GM12878 (cell line): Measurements from ENCODE around the gene SCTR. TPM values are rescaled to one million over a fixed set of nuclear protein-coding genes. Genes with fewer than 3 reads are reported as not detected.

Experiments
- ATAC-seq: fragments of 200-7000 bp; cut with Tn5 transposase; 3 replicates; pipeline ENCODE4 v1.9.1; 2020; ENCODE audit warnings: mild to moderate bottlenecking, moderate library complexity
- BruUV-seq: library from RNA; stranded (reverse); fragments of 400-500 nt; replicated peaks from 2 replicates; lab custom pipeline; 2021; lab: Mats Ljungman, UMichigan
- CTCF ChIA-PET: fragments of 300-600 bp; sonication (Branson Sonifier 250); formaldehyde crosslinking; extraction: SDS; loops from one replicate; lab custom pipeline; 2021; ENCODE audit warnings: inconsistent platforms; lab: Yijun Ruan, JAX
- POLR2A ChIA-PET: fragments of 350-600 bp; formaldehyde crosslinking; extraction: SDS; loops from one replicate; lab custom pipeline; 2021; ENCODE audit warnings: inconsistent platforms; lab: Charles Lee
- RAD21 ChIA-PET: fragments of 300-600 bp; sonication (Branson Sonifier 250); formaldehyde crosslinking; loops from one replicate; lab custom pipeline; 2023; ENCODE audit warnings: antibody characterized with exemption; ENCODE audit not compliant: unreplicated experiment; lab: Charles Lee
- SMC1A ChIA-PET: fragments of 300-600 bp; sonication (Branson Sonifier 250); formaldehyde crosslinking; loops from one replicate; lab custom pipeline; 2023; ENCODE audit not compliant: unreplicated experiment, uncharacterized antibody; lab: Charles Lee
- DNase-seq: peaks from one replicate; pipeline ENCODE4 v3.0.0-alpha.2; 2011; ENCODE audit warnings: low read depth, low spot score
- FAIRE-seq: peaks from 3 replicates; lab custom pipeline; 2011; peaks lifted over from hg19 to GRCh38; lab: Jason Lieb, UNC
- H2AFZ ChIP-seq: 2 replicates; pipeline ENCODE4 v1.6.0; 2011; ENCODE audit warnings: low read depth, low read length, control low read depth; ENCODE audit not compliant: control insufficient read depth
- H3K27ac ChIP-seq: 2 replicates; pipeline ENCODE4 v1.5.1; 2011; ENCODE audit warnings: control low read depth; ENCODE audit not compliant: control insufficient read depth, insufficient read depth
- H3K27me3 ChIP-seq, 2 experiments: replicated peaks in 1 of 2; 2 replicates each; pipeline versions ENCODE4 v1.6.0 to v1.6.1; 2011; ENCODE audit warnings: low read length in 1 of 2; ENCODE audit not compliant: control insufficient read depth in 2 of 2, insufficient read depth in 2 of 2
- H3K36me3 ChIP-seq, 2 experiments: 2 replicates each; pipeline ENCODE4 v1.5.1; 2011; ENCODE audit warnings: low read length in 1 of 2; ENCODE audit not compliant: control insufficient read depth in 2 of 2, insufficient read depth in 2 of 2
- H3K4me1 ChIP-seq: 2 replicates; pipeline ENCODE4 v1.6.1; 2011; ENCODE audit warnings: mild to moderate bottlenecking, low read length, moderate library complexity, mixed read lengths; ENCODE audit not compliant: control insufficient read depth, insufficient read depth
- H3K4me2 ChIP-seq: 2 replicates; pipeline ENCODE4 v1.6.0; 2011; ENCODE audit warnings: control low read depth; ENCODE audit not compliant: control insufficient read depth, insufficient read depth
- H3K4me3 ChIP-seq: fragments of 200-600 bp; sonication (generic); 2 replicates; pipeline ENCODE4 v1.5.1; 2016
- H3K79me2 ChIP-seq: 2 replicates; pipeline ENCODE4 v1.6.0; 2011; ENCODE audit warnings: low read length; ENCODE audit not compliant: control insufficient read depth, insufficient read depth
- H3K9ac ChIP-seq: 2 replicates; pipeline ENCODE4 v1.8.0; 2011; ENCODE audit warnings: low read length, control low read depth, mixed read lengths; ENCODE audit not compliant: control insufficient read depth, insufficient read depth
- H3K9me3 ChIP-seq: replicated peaks from 3 replicates; pipeline ENCODE4 v1.5.1; 2011; ENCODE audit warnings: mild to moderate bottlenecking, low read length; ENCODE audit not compliant: control insufficient read depth, insufficient read depth
- H4K20me1 ChIP-seq: 2 replicates; pipeline ENCODE4 v1.6.0; 2011; ENCODE audit not compliant: control insufficient read depth, insufficient read depth
- CREM ChIP-seq: IDR thresholded peaks from 2 replicates; pipeline ENCODE4 v1.6.1; 2014; ENCODE audit warnings: antibody characterized with exemption, low read depth
- ESRRA ChIP-seq: IDR thresholded peaks from 2 replicates; pipeline ENCODE4 v1.6.1; 2012; ENCODE audit warnings: mild to moderate bottlenecking, low read length, improper control_type of control experiment
- KDM1A ChIP-seq: fragments of 200-600 bp; sonication (generic); IDR thresholded peaks from 2 replicates; pipeline ENCODE4 v1.6.1; 2016; ENCODE audit warnings: borderline replicate concordance
- MEF2B ChIP-seq: fragments of 450-650 bp; IDR thresholded peaks from 2 replicates; pipeline ENCODE4 v1.6.1; 2018; ENCODE audit warnings: mild to moderate bottlenecking, moderate library complexity; ENCODE audit not compliant: partially characterized antibody, poor library complexity, severe bottlenecking
- MTA3 ChIP-seq: IDR thresholded peaks from 2 replicates; pipeline ENCODE4 v1.6.1; 2012; ENCODE audit warnings: low read length, inconsistent platforms, borderline replicate concordance
- NFYB ChIP-seq: IDR thresholded peaks from 2 replicates; pipeline ENCODE4 v1.6.1; 2011; ENCODE audit warnings: low read depth, mild to moderate bottlenecking, low read length, improper control_type of control experiment, moderate library complexity; ENCODE audit not compliant: insufficient read depth
- RBBP5 ChIP-seq: fragments of 200-600 bp; sonication (generic); conservative IDR thresholded peaks from 2 replicates; pipeline ENCODE4 v1.6.1; 2016
- REST ChIP-seq: IDR thresholded peaks from 2 replicates; pipeline ENCODE4 v1.6.1; 2012; ENCODE audit warnings: mild to moderate bottlenecking, low read depth, low read length
- SP1 ChIP-seq: IDR thresholded peaks from one replicate; pipeline ENCODE4 v1.6.1; 2011; ENCODE audit warnings: low read depth, low read length
- WGBS: methylation state at CpG from one replicate; pipeline ENCODE4 v1.1.6; 2016; ENCODE audit warnings: low lambda C conversion rate; ENCODE audit not compliant: insufficient replicate concordance, insufficient coverage; ENCODE audit errors: missing lambda C conversion rate; 5-methylcytosine and 5-hydroxymethylcytosine counted together
- in situ Hi-C: fragments of 300-500 bp; cut with MboI; formaldehyde crosslinking; loops from 9 replicates; pipeline ENCODE4 v1.14.3; 2018; ENCODE audit warnings: mixed read lengths
- intact Hi-C: fragments of 100-400 bp; cut with micrococcal nuclease; formaldehyde crosslinking; loops from one replicate; pipeline ENCODE4 v1.14.2; 2022; ENCODE audit not compliant: unreplicated experiment
- polyA plus RNA-seq, 11 experiments: library from polyadenylated mRNA; depleted of rRNA in 4 of 11; unstranded in 6 of 11; stranded (reverse) in 5 of 11; fragments of >200 nt; fragmentation: Nextera tagmentation in 4 of 11; fragmentation: Illumina TruSeq in 1 of 11; extraction: Ambion mirVana in 4 of 11; extraction: Trizol in 1 of 11; gene quantifications; 1 replicate in 1 of 11; 2 replicates in 10 of 11; pipeline versions ENCODE4 v1.2.1 to v1.2.3, GENCODE V29; 2011 to 2016; ENCODE audit warnings: inconsistent platforms in 2 of 11, missing spikeins in 2 of 11, low read depth in 1 of 11
- total RNA-seq, 4 experiments: library from RNA; depleted of rRNA in 3 of 4; stranded (reverse); fragments of >200 nt in 3 of 4; fragmentation: Illumina TruSeq in 1 of 4; extraction: Trizol in 1 of 4; gene quantifications; 2 replicates each; pipeline versions ENCODE4 v1.2.1 to v1.2.3, GENCODE V29; 2013 to 2021

The SCTR gene
- total and polyA plus RNA-seq, 10 of the 15 experiments (the other 5 are each of a cell fraction or from before 2014, with no cell fraction given): 0.26 TPM; not detected in 9

GRCh38 chr2:119513832-119514231 lies 10.5 kb downstream of the SCTR start:
- no peak overlapping the region for H3K27ac ChIP-seq
- SMC1A ChIA-PET: no interaction called here
- no peak overlapping the region for H3K4me2 ChIP-seq
- H3K9me3 ChIP-seq: no peaks in the 10 kb centered on the region
- H3K4me1 ChIP-seq: no peaks in the 10 kb centered on the region; the same call in 1 of the 2 replicates
- RAD21 ChIA-PET: no interaction called here
- H3K27me3 ChIP-seq: no peaks in the 10 kb centered on the region; a peak in 1 of 4 replicates
- POLR2A ChIA-PET: no interaction called here
- WGBS: 0% methylated on average over 1 of the region's 1 CpG
- H3K9ac ChIP-seq: no peak overlapping the region
- CTCF ChIA-PET: no interaction called here
- DNase-seq: no peak
- BruUV-seq: no TSS peak
- no peak for FAIRE-seq
- H3K36me3 ChIP-seq: no peaks in the 10 kb centered on the region
- no peak overlapping the region for H2AFZ ChIP-seq
- intact Hi-C loops: no loop called here
- no peak overlapping the region for H3K4me3 ChIP-seq
- H4K20me1 ChIP-seq: no peaks in the 10 kb centered on the region
- in situ Hi-C loops: no loop called here
- TF ChIP-seq KDM1A (no peak), RBBP5 (no peak), ESRRA (no peak), REST (no peak), SP1 (no peak), NFYB (no peak), CREM (no peak), MEF2B (no peak), MTA3 (no peak)
- no peak for ATAC-seq
- H3K79me2 ChIP-seq: no peaks in the 10 kb centered on the region
